Mononuclear cell (primary cell): ENCODE data around the gene MIS18A. TPM values are rescaled to one million over a fixed set of nuclear protein-coding genes. Genes with fewer than 3 reads are reported as not detected.
"Not testable (repeated sequence)": the region's sequence is repeated elsewhere in the genome, so short reads cannot be mapped to it uniquely, and the experiment has no call there.

Experiments used
- H3K27me3 ChIP-seq: 2 replicates; pipeline ENCODE4 v1.6.0; 2011; ENCODE audit warnings: low read length, control low read depth; ENCODE audit not compliant: insufficient read depth
- H3K4me1 ChIP-seq: 2 replicates; pipeline ENCODE4 v1.5.1; 2011; ENCODE audit warnings: mild to moderate bottlenecking, low read length, control low read depth; ENCODE audit not compliant: insufficient read depth
- H3K4me3 ChIP-seq: 2 replicates; pipeline ENCODE4 v1.5.1; 2011; ENCODE audit warnings: mild to moderate bottlenecking, low read length, moderate library complexity
- H3K9me3 ChIP-seq: 2 replicates; pipeline ENCODE4 v1.5.1; 2011; ENCODE audit warnings: low read depth, mild to moderate bottlenecking, control low read depth, low read length
- total RNA-seq: library from RNA; depleted of rRNA; stranded (reverse); fragments of >200 nt; gene quantifications from one replicate; pipeline ENCODE4 v1.2.3, GENCODE V29; 2012

MIS18A gene
- total RNA-seq, 1 donor: 3.1 TPM

- H3K9me3 ChIP-seq: no peaks in the 10 kb centered on the region
- H3K4me1 ChIP-seq: no peaks in the 10 kb centered on the region
- no peaks in the 10 kb centered on the region for H3K27me3 ChIP-seq
- no peak overlapping the region for H3K4me3 ChIP-seq
Measured at GRCh38 chr21:32311621-32312020, 32.8 kb upstream of the MIS18A start.

- H3K27me3 ChIP-seq, H3K9me3 ChIP-seq, H3K4me3 ChIP-seq, H3K4me1 ChIP-seq: not testable (repeated sequence)
Measured at GRCh38 chr21:32310976-32311375, 32.1 kb upstream of the MIS18A start.

DNA sequence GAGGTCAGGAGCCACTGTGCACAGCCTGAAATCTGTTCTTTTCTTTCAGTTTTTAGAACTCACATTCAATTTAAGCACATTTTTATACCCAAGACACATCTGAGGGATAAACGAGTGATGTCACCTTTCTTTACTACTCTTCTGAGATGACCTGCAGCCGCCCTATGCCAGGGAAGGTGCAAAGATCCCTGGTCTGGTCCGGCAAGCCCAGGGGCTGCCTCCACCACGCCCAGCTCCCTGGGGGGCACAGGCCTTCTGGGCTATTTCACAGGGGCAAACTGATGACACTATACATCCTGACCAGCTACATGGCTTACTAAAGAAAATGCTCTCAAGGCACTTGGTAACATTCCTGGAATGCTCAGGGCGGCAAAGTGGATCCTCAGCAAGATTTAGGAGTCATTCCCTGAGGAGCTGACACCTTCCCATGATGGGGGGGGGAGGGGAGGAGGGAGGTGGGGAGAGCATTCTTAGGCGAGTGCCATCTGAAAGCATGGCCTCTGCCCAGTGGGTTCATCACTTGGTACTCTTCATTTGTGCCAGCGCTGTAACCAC is 31.1 kb upstream of the MIS18A start:
- no peak overlapping the region for H3K4me3 ChIP-seq
- no peaks in the 10 kb centered on the region for H3K9me3 ChIP-seq
- H3K4me1 ChIP-seq: no peaks in the 10 kb centered on the region
- no peaks in the 10 kb centered on the region for H3K27me3 ChIP-seq

DNA sequence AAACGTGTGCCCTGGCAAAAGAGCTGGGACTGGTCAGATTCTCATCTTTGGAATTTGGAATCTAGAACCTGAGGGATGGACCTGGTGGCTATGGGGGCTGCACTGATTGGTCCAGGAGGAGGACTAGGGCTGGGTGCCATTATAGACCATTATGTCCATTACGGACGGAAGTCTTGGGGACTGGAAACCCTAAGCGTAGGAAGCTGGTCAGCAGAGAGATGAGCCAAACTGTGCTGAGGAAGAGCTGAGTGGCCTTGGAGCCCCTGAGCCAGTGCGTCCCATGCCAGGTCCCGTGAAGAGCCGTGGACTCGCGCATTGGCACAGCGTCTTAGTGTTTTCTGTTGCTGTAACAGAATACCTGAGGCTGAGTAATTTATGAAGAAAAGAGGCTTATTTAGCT is 29.8 kb upstream of the MIS18A start:
- no peaks in the 10 kb centered on the region for H3K4me1 ChIP-seq
- no peaks in the 10 kb centered on the region for H3K27me3 ChIP-seq
- no peak overlapping the region for H3K4me3 ChIP-seq
- H3K9me3 ChIP-seq: no peaks in the 10 kb centered on the region

- H3K4me1 ChIP-seq: no peaks in the 10 kb centered on the region
- H3K27me3 ChIP-seq: no peaks in the 10 kb centered on the region
- H3K4me3 ChIP-seq: no peak overlapping the region
- H3K9me3 ChIP-seq: no peaks in the 10 kb centered on the region
Measured at GRCh38 chr21:32307706-32308105, 28.9 kb upstream of the MIS18A start.

DNA sequence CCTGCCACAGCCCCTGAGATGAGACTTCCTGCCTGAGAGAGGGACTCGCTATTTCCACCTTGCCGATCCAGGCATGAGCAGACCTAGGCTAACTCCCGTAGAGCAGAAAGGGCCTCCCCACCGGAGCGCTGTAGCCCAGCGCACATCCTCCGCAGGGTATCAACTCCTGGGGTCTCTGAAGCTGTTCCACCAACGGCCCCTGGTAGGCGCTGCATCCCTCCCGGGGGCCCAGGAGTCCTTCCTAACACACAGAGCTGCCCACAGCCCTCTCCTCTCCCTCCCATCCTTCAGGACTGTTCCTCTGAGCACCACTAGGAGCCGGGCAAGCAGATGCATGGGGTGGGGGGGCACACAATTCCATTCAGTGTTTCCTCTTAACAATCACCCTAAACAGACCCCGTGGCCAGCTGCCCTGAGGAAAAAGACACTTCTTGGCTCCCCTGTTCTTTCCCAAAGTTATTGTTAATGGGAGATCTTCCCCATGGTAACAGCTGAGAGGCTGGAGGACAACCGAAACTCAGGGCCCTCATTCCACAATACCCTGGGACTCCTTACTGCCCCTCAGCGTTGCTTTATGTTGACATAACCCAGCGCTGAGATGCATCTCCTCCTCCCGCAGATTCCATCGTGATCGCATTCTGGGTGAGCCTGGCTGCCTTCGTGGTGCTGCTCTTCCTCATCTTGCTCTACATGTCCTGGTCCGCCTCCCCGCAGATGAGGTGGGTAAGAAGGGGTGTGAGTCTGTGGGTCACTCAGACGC is 27.4 kb upstream of the MIS18A start:
- Histone ChIP-seq H3K27me3 (no peaks in the 10 kb centered on the region), H3K4me1 (no peaks in the 10 kb centered on the region), H3K4me3 (no peak overlapping the region), H3K9me3 (no peaks in the 10 kb centered on the region)

GRCh38 chr21:32304998-32305397 is 26.1 kb upstream of the MIS18A start:
- no peaks in the 10 kb centered on the region for H3K27me3 ChIP-seq
- no peaks in the 10 kb centered on the region for H3K4me1 ChIP-seq
- H3K4me3 ChIP-seq: no peak overlapping the region
- no peaks in the 10 kb centered on the region for H3K9me3 ChIP-seq

DNA sequence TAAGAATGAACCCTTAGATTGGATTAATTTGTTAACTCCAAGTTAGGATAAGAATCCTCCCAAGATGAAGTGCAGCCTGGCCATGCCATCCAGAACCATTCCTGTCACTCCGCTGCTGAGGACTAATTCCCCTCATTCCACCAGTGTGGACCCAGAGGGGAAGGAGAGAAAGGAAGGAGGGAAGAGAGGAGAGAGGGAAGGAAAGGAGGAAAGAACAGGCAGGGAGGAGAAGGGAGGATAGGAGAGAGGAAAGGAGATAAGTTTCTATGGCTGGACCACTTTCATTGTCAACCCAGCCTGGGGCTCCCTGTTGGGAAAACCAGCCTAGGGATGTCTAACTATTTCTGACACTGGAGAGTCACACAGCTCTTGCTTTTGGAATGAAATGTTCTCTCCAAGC is 24.5 kb upstream of the MIS18A start:
- no peaks in the 10 kb centered on the region for H3K27me3 ChIP-seq

DNA sequence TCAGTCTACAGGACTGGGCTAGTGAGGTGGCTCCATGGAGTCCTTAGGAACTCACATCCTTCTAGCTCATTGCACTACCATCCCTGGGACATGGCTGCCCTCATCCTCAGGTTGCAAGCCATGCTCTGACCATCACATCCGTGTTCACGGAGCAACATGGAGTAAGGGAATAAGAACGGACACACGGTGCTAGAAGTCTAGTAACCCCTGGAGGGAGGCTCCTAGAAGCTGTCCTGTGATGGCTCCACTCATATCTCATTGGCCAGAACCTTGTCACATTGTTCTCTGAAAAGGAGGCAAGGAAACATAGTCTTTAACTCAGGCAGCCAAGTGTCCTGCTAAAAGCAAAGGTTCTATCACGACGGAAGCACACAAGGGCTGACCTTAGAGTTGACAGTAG is 23.7 kb upstream of the MIS18A start:
- Histone ChIP-seq H3K27me3 (no peaks in the 10 kb centered on the region), H3K4me3 (no peak overlapping the region), H3K4me1 (no peaks in the 10 kb centered on the region), H3K9me3 (no peaks in the 10 kb centered on the region)

More for the DNA sequence above, 24.5 kb upstream of the MIS18A start:
- Histone ChIP-seq H3K4me3 (no peak overlapping the region), H3K4me1 (no peaks in the 10 kb centered on the region), H3K9me3 (no peaks in the 10 kb centered on the region)

GRCh38 chr21:32301596-32301995 is 22.7 kb upstream of the MIS18A start:
- Histone ChIP-seq H3K4me3 (no peak overlapping the region), H3K4me1 (no peaks in the 10 kb centered on the region), H3K27me3 (no peaks in the 10 kb centered on the region), H3K9me3 (no peaks in the 10 kb centered on the region)

GRCh38 chr21:32300117-32300681 is 21.4 kb upstream of the MIS18A start:
- no peaks in the 10 kb centered on the region for H3K9me3 ChIP-seq
- no peaks in the 10 kb centered on the region for H3K27me3 ChIP-seq
- no peaks in the 10 kb centered on the region for H3K4me1 ChIP-seq
- H3K4me3 ChIP-seq: no peak overlapping the region

DNA sequence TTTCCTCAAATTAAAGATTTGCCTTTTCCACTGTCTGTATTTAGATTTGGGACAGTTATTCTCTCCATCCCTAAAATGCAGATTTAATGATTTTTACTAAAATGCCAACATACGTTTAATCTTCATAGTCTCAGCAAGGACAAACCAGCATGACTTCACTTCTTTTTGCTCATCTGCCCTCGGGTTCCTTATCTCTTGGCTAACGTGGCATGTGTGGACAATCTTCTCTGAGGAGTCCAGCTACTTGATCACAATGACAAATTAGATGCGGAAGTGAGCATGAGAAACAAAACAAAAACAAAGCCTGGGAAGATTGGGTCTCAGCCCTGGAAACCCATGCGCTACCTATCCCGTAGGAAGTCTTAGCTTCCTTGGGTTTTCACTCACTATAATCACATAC is 20.8 kb upstream of the MIS18A start:
- Histone ChIP-seq H3K9me3 (no peaks in the 10 kb centered on the region), H3K4me3 (no peak overlapping the region), H3K27me3 (no peaks in the 10 kb centered on the region), H3K4me1 (no peaks in the 10 kb centered on the region)

GRCh38 chr21:32298658-32299081 is 19.8 kb upstream of the MIS18A start, which contains the start of gene MRAP:
Gene MRAP (plus strand): TSS chr21:32298855. CDS start chr21:32298972, 117 bp downstream.
- Histone ChIP-seq H3K4me1 (no peaks in the 10 kb centered on the region), H3K27me3 (no peaks in the 10 kb centered on the region), H3K4me3 (no peak within 1 kb of the TSS), H3K9me3 (no peaks in the 10 kb centered on the region)

DNA sequence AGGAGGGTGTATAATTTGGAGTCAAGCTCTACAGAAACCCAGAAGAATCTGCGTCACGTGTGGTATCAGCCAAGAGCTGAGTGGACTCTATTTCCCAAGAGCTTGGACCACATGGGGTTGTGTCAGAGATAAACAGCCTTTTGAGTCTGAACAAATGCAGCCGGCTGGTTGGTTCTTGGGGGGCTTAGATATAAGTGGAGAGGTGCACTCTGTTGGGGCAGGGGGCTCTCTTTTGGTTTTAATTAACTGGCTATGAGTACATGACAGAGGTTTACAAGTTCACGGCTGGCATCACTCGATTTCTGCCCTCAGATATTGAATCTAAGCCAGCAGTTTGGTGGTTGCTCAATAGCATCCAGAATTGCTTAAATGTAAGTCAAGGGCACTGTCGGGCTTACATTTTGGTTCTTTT is 19.3 kb upstream of the MIS18A start:
- no peaks in the 10 kb centered on the region for H3K4me1 ChIP-seq
- H3K27me3 ChIP-seq: no peaks in the 10 kb centered on the region
- no peaks in the 10 kb centered on the region for H3K9me3 ChIP-seq
- H3K4me3 ChIP-seq: no peak overlapping the region

DNA sequence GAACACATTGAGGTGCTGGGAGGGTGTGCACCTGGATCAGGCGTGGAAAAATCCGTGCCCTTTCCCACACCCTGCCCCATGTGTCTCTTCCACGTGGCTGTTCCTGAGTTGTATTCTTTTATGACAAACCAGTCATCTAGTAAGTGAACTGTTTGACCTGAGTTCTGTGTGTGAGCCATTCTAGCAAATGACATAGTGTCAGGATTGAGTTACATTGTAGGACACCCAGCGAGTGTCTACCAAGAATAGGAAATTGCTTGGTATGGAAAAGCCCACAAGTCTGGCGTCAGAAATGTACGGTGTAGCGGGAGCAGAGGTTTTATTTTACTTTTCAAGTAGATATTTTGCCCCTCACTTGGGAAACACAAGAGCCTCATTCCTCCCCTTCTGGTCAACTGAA is 18.6 kb upstream of the MIS18A start:
- Histone ChIP-seq H3K4me3 (no peak overlapping the region), H3K4me1 (no peaks in the 10 kb centered on the region), H3K9me3 (no peaks in the 10 kb centered on the region), H3K27me3 (no peaks in the 10 kb centered on the region)

GRCh38 chr21:32285476-32285875 is 6.6 kb upstream of the MIS18A start:
- H3K4me1 ChIP-seq: no peaks in the 10 kb centered on the region

More at GRCh38 chr21:32285476-32285875, 6.6 kb upstream of the MIS18A start:
- no peaks in the 10 kb centered on the region for H3K9me3 ChIP-seq
- no peaks in the 10 kb centered on the region for H3K27me3 ChIP-seq
- H3K4me3 ChIP-seq: no peak overlapping the region
